GM10248 (cell line): Measurements from ENCODE around the gene ZNF284.
"Not testable (repeated sequence)": the region's sequence is repeated elsewhere in the genome, so short reads cannot be mapped to it uniquely, and the experiment has no call there.

Experiments used
- CTCF ChIA-PET: fragments of 300-600 bp; sonication (Branson Sonifier 250); formaldehyde crosslinking; extraction: SDS; loops from one replicate; lab custom pipeline; 2021; ENCODE audit warnings: antibody characterized with exemption; lab: Yijun Ruan, JAX
- POLR2A ChIA-PET: fragments of 350-650 bp; sonication (Branson Sonifier 250); formaldehyde crosslinking; extraction: SDS; loops from one replicate; lab custom pipeline; 2020; ENCODE audit warnings: antibody characterized with exemption; lab: Yijun Ruan, JAX
- DNase-seq: peaks from one replicate; pipeline ENCODE4 v3.0.0; 2012; ENCODE audit errors: extremely low spot score
- CTCF ChIP-seq: IDR thresholded peaks from 2 replicates; pipeline ENCODE4 v1.5.1; 2012; ENCODE audit warnings: mild to moderate bottlenecking, low read depth; ENCODE audit errors: extremely low read depth, missing control alignments, control extremely low read depth

Gene ZNF284

GRCh38 chr19:44109458-44109857, 37.5 kb downstream of the ZNF284 start:
- no peak for DNase-seq
- ChIA-PET POLR2A (no interaction called here), CTCF (no interaction called here)
- no peak for TF ChIP-seq CTCF

GRCh38 chr19:44111910-44112463, 40.0 kb downstream of the ZNF284 start:
- DNase-seq: no peak
- ChIA-PET CTCF (no interaction called here), POLR2A (no interaction called here)

GRCh38 chr19:44112802-44113137, 40.8 kb downstream of the ZNF284 start:
- ChIA-PET POLR2A (interaction anchor here (1.1 kb wide), 1 partner anchor 52 kb away, joined by 3 read pairs; the partner anchor contains the start of gene ZNF226), CTCF (no interaction called here)
- no peak for TF ChIP-seq CTCF
- no peak for DNase-seq

More at GRCh38 chr19:44111910-44112463, 40.0 kb downstream of the ZNF284 start:
- TF ChIP-seq CTCF: no peak

GRCh38 chr19:44113138-44113783, 41.3 kb downstream of the ZNF284 start, which contains the start of gene ZNF225:
TSS of gene ZNF225 (plus strand) at chr19:44113399. CDS start at chr19:44115828, 2,429 bp downstream.
- CTCF ChIA-PET: interaction anchor here (1.2 kb wide), 1 partner anchor 162 kb away, joined by 3 read pairs; the partner anchor contains the start of gene ZNF221
- TF ChIP-seq CTCF: no peak
- peak; percentile 90 for DNase-seq
- POLR2A ChIA-PET: interaction anchor here (1.1 kb wide), 1 partner anchor 51 kb away, joined by 3 read pairs; the partner anchor contains the start of gene ZNF226

GRCh38 chr19:44113784-44114390, 41.9 kb downstream of the ZNF284 start:
- TF ChIP-seq CTCF: no peak
- CTCF ChIA-PET: interaction anchor here (0.8 to 1.2 kb wide), 2 partner anchors 44 to 163 kb away, joined by 3 read pairs; partner anchors contain the start of gene ZNF221
- DNase-seq: no peak
- POLR2A ChIA-PET: interaction anchor here (1.1 kb wide), 1 partner anchor 51 kb away, joined by 3 read pairs; the partner anchor contains the start of gene ZNF226

GRCh38 chr19:44121162-44121561, 49.2 kb downstream of the ZNF284 start:
- POLR2A ChIA-PET, CTCF ChIA-PET, DNase-seq: not testable (repeated sequence)
